Measurements from ENCODE around the gene UBE2U.
"Not testable (repeated sequence)": the region's sequence is repeated elsewhere in the genome, so short reads cannot be mapped to it uniquely, and the experiment has no call there.

DNA sequence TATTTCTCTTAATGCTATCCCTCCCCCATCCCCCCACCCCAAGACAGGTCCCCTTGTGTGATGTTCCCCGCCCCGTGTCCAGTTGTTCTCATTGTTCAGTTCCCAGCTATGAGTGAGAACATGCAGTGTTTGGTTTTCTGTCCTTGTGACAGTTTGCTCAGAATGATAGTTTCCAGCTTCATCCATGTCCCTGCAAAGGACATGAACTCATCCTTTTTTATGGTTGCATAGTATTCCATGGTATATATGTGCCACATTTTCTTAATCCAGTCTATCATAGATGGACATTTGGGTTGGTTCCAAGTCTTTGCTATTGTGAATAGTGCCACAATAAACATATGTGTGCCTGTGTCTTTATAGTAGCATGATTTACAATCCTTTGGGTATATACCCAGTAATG, 55.0 kb downstream of the UBE2U start:
- TF ChIP-seq EZH2phosphoT487 (IDR thresholded peaks at IDR 0.05; ENCODE audit: insufficient read depth, low read depth); EZH2 (IDR thresholded peaks at IDR 0.05; ENCODE audit: insufficient read depth, poor library complexity, severe bottlenecking): not testable (repeated sequence)

Measured in GM23248 (cell line).